Measurements from ENCODE around the gene PAAF1. TPM values are rescaled to one million over a fixed set of nuclear protein-coding genes. Genes with fewer than 3 reads are reported as not detected.

Gene PAAF1
- polyA plus RNA-seq, 1 donor, result 30.7 TPM

- no peaks in the 10 kb centered on the region for H3K4me1 ChIP-seq (ENCODE audit: control insufficient read depth, insufficient read depth, low read length)
- no peak for DNase-seq
- no peaks in the 10 kb centered on the region for H3K36me3 ChIP-seq (ENCODE audit: control insufficient read depth, insufficient read depth, low read length)
- H3K4me3 ChIP-seq (ENCODE audit: low read length), result no peak overlapping the region
- WGBS (ENCODE audit: insufficient coverage, low lambda C conversion rate), result no CpG with 5 or more reads among the region's 2 CpGs
- H3K9me3 ChIP-seq (ENCODE audit: control insufficient read depth, low read depth, low read length), result no peaks in the 10 kb centered on the region
- H3K27ac ChIP-seq (ENCODE audit: low read length), result no peak overlapping the region
- H3K27me3 ChIP-seq (ENCODE audit: control insufficient read depth, insufficient read depth, low read length), result peaks cover 2% of the 10 kb centered on the region
Observed at GRCh38 chr11:73969091-73969490, 92.3 kb downstream of the PAAF1 start.

DNA sequence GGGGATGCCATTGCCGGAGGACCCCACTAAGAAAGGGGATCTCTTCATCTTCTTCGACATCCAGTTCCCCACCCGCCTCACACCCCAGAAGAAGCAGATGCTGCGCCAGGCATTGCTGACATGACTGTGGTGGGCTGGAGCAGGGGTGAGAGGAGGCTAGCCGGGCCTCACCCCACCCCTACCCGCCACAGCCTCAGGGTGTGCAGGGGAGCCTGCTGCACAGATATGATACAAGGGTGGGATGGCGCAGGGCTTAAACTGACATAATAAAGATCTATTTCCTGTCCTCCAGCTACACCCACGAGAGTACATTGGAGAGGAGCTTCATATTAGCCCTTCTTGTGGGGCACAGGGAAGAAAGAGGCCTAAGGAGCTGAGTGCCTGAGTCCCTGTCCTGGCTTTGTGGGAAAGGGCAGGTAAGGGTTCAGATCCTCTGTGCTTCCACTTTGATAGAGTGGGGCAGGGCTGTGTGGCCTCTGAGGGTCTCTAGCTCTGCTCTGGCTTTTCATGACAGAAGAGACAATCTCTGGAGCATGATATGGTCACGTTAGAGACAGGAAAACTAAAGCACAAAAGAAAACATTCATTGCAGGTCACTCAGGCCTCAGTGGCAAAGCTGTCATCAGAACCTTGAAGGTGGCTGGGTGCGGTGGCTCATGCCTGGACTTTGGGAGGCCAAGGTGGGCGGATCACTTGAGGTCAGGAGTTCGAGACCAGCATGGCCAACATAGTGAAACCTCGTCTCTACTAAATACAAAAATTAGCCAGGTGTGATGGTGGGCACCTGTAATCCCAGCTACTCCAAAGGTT lies 93.4 kb downstream of the PAAF1 start:
- no CpG with 5 or more reads among the region's 13 CpGs for WGBS (ENCODE audit: insufficient coverage, low lambda C conversion rate)

DNA sequence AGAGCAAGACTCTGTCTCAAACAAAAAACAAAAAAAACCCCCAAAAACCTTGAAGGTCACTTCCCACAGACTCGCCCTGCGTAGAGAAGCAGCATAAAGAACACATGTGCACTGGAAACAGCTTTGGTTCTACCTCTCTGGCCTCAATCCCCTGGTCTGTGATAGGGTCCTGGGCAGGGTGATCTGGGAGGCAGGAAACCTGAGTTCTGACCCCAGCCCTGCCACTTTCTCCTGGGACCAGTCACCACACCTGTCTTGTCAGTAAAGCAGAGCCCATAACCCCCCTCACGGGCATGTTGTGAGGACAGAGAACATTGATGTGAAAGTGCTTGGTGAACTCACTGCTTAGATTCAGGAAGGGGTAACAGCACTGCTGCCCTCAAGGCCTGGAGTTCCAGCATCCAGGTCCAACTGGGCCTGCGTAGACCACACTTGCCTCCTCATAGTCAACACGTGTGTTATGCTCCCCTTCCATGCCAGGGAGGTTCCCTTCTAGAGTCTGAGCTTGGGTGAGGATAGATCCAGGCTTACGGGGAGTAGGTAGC lies 94.4 kb downstream of the PAAF1 start:
- no CpG with 5 or more reads among the region's 6 CpGs for WGBS (ENCODE audit: insufficient coverage, low lambda C conversion rate)

More for the DNA sequence above, 93.4 kb downstream of the PAAF1 start:
- no peak overlapping the region for H3K27ac ChIP-seq (ENCODE audit: low read length)
- no peaks in the 10 kb centered on the region for H3K9me3 ChIP-seq (ENCODE audit: control insufficient read depth, low read depth, low read length)
- no peaks in the 10 kb centered on the region for H3K27me3 ChIP-seq (ENCODE audit: control insufficient read depth, insufficient read depth, low read length)
- H3K4me3 ChIP-seq (ENCODE audit: low read length), result no peak overlapping the region
- H3K4me1 ChIP-seq (ENCODE audit: control insufficient read depth, insufficient read depth, low read length), result no peaks in the 10 kb centered on the region
- no peak for DNase-seq
- H3K36me3 ChIP-seq (ENCODE audit: control insufficient read depth, insufficient read depth, low read length), result peaks cover 6% of the 10 kb centered on the region

DNA sequence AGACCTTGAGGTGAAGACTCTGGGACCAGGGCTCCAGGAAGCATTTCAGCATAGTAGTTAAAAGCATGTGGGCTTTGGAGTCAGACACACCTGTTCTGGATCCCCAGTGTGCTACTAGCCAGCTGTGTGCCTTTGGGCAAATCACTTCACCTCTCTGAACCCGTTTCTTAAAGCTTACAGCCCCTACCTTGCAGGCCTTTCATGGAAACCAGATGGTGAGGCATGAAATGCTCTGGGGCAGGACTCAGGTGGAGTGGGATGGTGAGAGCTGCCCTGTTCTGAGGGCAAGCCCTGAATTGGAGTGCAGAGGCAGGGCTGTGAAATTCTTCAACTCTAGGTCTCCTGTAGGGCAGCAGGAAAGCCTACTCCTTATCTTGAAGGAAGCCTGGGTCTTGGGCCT lies 95.4 kb downstream of the PAAF1 start:
- H3K9me3 ChIP-seq (ENCODE audit: control insufficient read depth, low read depth, low read length), result no peaks in the 10 kb centered on the region
- DNase-seq, result no peak
- no peak overlapping the region for H3K27ac ChIP-seq (ENCODE audit: low read length)
- H3K36me3 ChIP-seq (ENCODE audit: control insufficient read depth, insufficient read depth, low read length), result peaks cover 20% of the 10 kb centered on the region
- WGBS (ENCODE audit: insufficient coverage, low lambda C conversion rate), result no CpG with 5 or more reads among the region's 1 CpG
- H3K4me1 ChIP-seq (ENCODE audit: control insufficient read depth, insufficient read depth, low read length), result no peaks in the 10 kb centered on the region
- H3K4me3 ChIP-seq (ENCODE audit: low read length), result no peak overlapping the region
- no peaks in the 10 kb centered on the region for H3K27me3 ChIP-seq (ENCODE audit: control insufficient read depth, insufficient read depth, low read length)

More for the DNA sequence above, 94.4 kb downstream of the PAAF1 start:
- no peaks in the 10 kb centered on the region for H3K27me3 ChIP-seq (ENCODE audit: control insufficient read depth, insufficient read depth, low read length)
- no peaks in the 10 kb centered on the region for H3K9me3 ChIP-seq (ENCODE audit: control insufficient read depth, low read depth, low read length)
- no peak overlapping the region for H3K27ac ChIP-seq (ENCODE audit: low read length)
- no peaks in the 10 kb centered on the region for H3K4me1 ChIP-seq (ENCODE audit: control insufficient read depth, insufficient read depth, low read length)
- H3K4me3 ChIP-seq (ENCODE audit: low read length), result no peak overlapping the region
- H3K36me3 ChIP-seq (ENCODE audit: control insufficient read depth, insufficient read depth, low read length), result peaks cover 11% of the 10 kb centered on the region
- DNase-seq, result no peak

DNA sequence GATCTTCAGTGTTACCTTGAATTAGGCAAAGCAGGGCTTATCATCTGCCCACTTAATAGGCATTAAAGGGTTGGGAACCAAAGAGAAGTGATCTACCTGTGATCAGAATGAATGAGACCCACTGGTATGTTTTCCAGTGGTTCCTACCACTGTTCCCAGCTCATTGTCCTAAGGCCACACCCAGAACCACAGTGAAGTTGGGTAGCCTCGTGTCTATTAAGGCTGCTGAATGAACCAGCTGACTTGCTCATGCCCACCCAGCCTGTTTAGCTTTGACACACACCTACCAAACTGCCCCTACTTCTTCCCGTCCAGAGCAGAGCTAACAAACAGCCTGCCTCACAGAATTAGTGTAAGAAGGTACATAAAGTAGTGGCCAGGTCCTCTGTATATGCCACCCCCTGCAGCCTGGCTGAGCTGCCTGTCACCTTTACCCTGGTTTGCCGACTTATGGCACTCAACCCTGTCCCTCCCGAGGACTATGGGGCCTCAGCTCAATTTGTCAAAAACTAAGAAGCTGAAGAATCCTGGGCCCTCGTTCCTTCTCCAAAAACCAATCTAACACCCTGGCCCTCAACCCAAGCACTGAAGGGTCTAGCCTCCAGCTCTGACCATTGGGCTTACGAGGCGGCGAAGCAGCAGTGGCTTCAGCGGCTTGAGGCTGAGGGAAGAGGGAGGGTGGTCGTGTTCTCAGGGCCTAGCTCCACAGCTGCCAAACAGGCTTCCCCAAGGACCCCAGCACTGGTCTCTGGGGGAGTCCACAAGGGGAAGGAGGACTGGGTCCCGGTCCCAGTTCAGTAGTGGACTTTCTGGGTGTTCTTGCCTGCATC lies 96.0 kb downstream of the PAAF1 start:
- no CpG with 5 or more reads among the region's 11 CpGs for WGBS (ENCODE audit: insufficient coverage, low lambda C conversion rate)

DNA sequence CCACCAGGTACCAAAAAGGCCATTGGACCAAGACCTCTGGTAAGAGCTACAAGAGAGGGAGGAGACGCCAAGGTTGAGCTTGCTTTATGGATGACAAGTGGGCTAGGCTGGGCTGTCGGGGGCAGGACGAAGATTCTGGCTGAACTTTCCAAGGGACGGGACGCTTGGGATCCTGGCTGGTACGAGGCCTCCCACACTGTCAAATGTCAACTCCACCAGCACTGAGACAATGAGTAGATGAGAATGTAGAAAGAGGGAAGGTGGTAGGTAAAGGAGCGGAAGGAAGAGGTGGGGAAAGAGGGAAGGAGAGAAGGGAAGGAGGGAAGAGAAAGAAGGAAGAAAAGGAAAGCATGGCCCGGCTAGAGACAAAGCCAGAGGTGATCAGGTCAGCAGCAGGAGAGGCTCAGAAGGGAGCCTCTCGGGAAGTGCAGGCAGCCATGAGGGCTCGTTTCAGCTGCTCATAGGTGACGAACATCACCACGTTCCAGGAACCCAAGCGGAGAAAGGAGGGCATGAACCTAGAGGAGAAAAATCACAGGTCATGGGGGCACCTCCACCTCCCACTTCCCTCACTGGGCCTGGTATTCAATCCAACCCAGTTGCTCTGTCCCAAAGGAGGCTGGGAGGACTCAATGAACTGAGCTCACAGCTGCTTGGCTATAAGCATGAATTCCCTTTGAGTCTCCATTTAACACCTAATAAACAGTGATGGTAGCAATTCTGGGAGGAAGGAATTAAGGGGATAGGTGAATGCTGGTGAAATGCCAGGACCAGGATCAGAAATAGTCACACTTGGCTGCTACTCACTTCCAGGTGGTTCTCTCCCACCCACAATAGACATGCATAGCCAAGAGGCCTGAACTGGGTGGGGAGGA lies 98.0 kb downstream of the PAAF1 start:
- H3K27me3 ChIP-seq (ENCODE audit: control insufficient read depth, insufficient read depth, low read length), result no peaks in the 10 kb centered on the region
- H3K27ac ChIP-seq (ENCODE audit: low read length), result no peak overlapping the region
- peaks cover 38% of the 10 kb centered on the region for H3K36me3 ChIP-seq (ENCODE audit: control insufficient read depth, insufficient read depth, low read length)
- DNase-seq, result no peak
- 100% methylated on average over 4 of the region's 13 CpGs for WGBS (ENCODE audit: insufficient coverage, low lambda C conversion rate)
- H3K9me3 ChIP-seq (ENCODE audit: control insufficient read depth, low read depth, low read length), result no peaks in the 10 kb centered on the region
- peaks cover 4% of the 10 kb centered on the region for H3K4me1 ChIP-seq (ENCODE audit: control insufficient read depth, insufficient read depth, low read length)
- H3K4me3 ChIP-seq (ENCODE audit: low read length), result no peak overlapping the region

More for the DNA sequence above, 96.0 kb downstream of the PAAF1 start:
- no peak overlapping the region for H3K27ac ChIP-seq (ENCODE audit: low read length)
- no peaks in the 10 kb centered on the region for H3K4me1 ChIP-seq (ENCODE audit: control insufficient read depth, insufficient read depth, low read length)
- H3K4me3 ChIP-seq (ENCODE audit: low read length), result no peak overlapping the region
- H3K9me3 ChIP-seq (ENCODE audit: control insufficient read depth, low read depth, low read length), result no peaks in the 10 kb centered on the region
- DNase-seq, result no peak
- no peaks in the 10 kb centered on the region for H3K27me3 ChIP-seq (ENCODE audit: control insufficient read depth, insufficient read depth, low read length)
- H3K36me3 ChIP-seq (ENCODE audit: control insufficient read depth, insufficient read depth, low read length), result peaks cover 26% of the 10 kb centered on the region

- DNase-seq, result no peak
- Histone ChIP-seq H3K27ac (ENCODE audit: low read length) (no peak overlapping the region), H3K36me3 (ENCODE audit: control insufficient read depth, insufficient read depth, low read length) (peaks cover 38% of the 10 kb centered on the region), H3K9me3 (ENCODE audit: control insufficient read depth, low read depth, low read length) (no peaks in the 10 kb centered on the region), H3K27me3 (ENCODE audit: control insufficient read depth, insufficient read depth, low read length) (no peaks in the 10 kb centered on the region), H3K4me1 (ENCODE audit: control insufficient read depth, insufficient read depth, low read length) (peaks cover 8% of the 10 kb centered on the region), H3K4me3 (ENCODE audit: low read length) (no peak overlapping the region)
- WGBS (ENCODE audit: insufficient coverage, low lambda C conversion rate), result no CpG with 5 or more reads among the region's 6 CpGs
Observed at GRCh38 chr11:73975479-73975757, 98.6 kb downstream of the PAAF1 start.

DNA sequence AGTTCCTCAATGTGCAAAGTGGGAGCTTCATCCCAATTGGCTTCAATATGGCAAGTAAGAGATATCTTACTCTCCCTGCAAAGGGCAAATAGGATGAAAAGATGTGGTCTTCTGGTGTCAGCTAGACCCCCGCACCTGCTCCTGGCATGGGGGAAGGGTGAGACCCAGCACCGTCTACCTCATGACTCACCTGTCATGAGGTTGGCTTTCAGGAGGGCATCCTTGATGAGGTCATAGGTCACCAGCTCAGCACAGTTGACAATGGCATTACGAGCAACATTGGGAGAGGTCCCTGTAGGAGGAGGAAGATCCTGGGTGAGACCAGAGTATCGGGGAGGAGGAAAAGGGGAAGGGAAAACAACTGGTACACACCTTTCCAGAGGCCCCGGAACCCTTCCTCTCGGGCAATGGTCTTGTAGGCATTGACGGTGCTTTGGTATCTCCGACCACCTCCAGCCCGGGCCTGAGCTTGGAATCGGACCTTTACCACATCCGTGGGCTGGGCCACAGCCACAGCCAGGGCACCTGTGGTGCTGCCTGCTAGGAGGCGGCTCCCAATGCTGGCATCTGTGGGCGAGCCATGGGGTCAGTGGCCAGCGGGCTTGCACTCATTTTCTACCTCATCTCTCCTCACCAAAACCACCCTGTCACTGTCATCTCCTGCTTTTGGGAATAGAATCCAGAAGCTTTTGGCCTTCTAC lies 99.8 kb downstream of the PAAF1 start:
- WGBS (ENCODE audit: insufficient coverage, low lambda C conversion rate), result no CpG with 5 or more reads among the region's 14 CpGs
- no peaks in the 10 kb centered on the region for H3K27me3 ChIP-seq (ENCODE audit: control insufficient read depth, insufficient read depth, low read length)

GRCh38 chr11:73977856-73978519 lies 101.2 kb downstream of the PAAF1 start:
- peaks cover 17% of the 10 kb centered on the region for H3K4me1 ChIP-seq (ENCODE audit: control insufficient read depth, insufficient read depth, low read length)
- no peaks in the 10 kb centered on the region for H3K9me3 ChIP-seq (ENCODE audit: control insufficient read depth, low read depth, low read length)
- no peak overlapping the region for H3K4me3 ChIP-seq (ENCODE audit: low read length)
- no CpG with 5 or more reads among the region's 18 CpGs for WGBS (ENCODE audit: insufficient coverage, low lambda C conversion rate)
- peaks cover 42% of the 10 kb centered on the region for H3K36me3 ChIP-seq (ENCODE audit: control insufficient read depth, insufficient read depth, low read length)
- H3K27ac ChIP-seq (ENCODE audit: low read length), result no peak overlapping the region
- DNase-seq, result no peak
- H3K27me3 ChIP-seq (ENCODE audit: control insufficient read depth, insufficient read depth, low read length), result no peaks in the 10 kb centered on the region

More for the DNA sequence above, 99.8 kb downstream of the PAAF1 start:
- Histone ChIP-seq H3K4me3 (ENCODE audit: low read length) (no peak overlapping the region), H3K36me3 (ENCODE audit: control insufficient read depth, insufficient read depth, low read length) (peaks cover 42% of the 10 kb centered on the region), H3K4me1 (ENCODE audit: control insufficient read depth, insufficient read depth, low read length) (peaks cover 17% of the 10 kb centered on the region), H3K27ac (ENCODE audit: low read length) (no peak overlapping the region), H3K9me3 (ENCODE audit: control insufficient read depth, low read depth, low read length) (no peaks in the 10 kb centered on the region)
- DNase-seq, result no peak
